HG03378 (cell line): ENCODE data around the gene NEAT1.

Experiments
- ATAC-seq: cut with Tn5 transposase; IDR thresholded peaks from one replicate; pipeline ENCODE4 v1.9.1; 2021; ENCODE audit warnings: mild to moderate bottlenecking, moderate library complexity; ENCODE audit not compliant: unreplicated experiment

The NEAT1 gene

GRCh38 chr11:65422633-65423515, at the start of gene NEAT1:
TSS of gene NEAT1 (plus strand) at chr11:65422798.
- no peak for ATAC-seq

- ATAC-seq, result no peak
Measured at GRCh38 chr11:65373839-65374580, 48.6 kb upstream of the NEAT1 start.

DNA sequence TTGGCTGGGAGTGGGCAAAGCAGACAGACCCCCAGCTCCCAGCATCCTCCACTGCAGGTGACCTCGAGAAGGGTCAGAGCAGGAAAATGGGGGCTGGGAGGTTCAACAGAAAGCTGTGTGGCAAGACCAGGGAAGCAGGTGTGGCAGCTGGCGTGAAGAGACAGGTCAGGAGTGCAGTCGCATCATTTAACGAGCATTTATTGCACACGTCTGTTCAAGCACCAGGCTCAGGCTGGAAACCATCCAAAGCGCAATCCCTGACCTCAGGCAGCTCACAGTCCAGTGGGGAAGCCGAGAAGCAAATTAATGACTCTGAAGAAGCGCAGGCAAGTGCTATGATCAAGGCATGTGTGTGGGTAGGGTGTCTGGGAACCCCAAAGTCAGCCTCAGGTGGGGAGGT, 47.6 kb upstream of the NEAT1 start:
- ATAC-seq, result no peak

- ATAC-seq, result no peak
Measured at GRCh38 chr11:65376138-65376713, 46.4 kb upstream of the NEAT1 start.

DNA sequence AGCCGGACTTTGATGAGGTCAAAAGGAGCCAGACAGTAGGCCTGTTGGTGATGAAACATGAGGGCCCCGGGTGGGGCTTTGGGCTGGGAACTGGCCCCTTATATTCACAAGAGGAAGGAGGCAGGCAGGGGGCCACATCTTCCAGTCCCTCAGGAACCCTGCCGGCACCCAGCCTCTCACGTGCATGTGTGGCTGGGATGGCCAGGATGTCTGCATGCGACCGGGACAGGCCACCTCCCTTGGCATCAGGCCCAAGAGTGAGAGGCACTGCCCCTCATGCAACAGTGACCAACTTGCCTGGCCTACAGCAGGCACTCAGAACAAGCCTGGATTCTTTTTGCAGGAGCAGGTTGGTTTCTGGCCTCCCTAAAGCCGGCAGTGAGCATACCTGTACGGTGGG, 45.6 kb upstream of the NEAT1 start:
- no peak for ATAC-seq

DNA sequence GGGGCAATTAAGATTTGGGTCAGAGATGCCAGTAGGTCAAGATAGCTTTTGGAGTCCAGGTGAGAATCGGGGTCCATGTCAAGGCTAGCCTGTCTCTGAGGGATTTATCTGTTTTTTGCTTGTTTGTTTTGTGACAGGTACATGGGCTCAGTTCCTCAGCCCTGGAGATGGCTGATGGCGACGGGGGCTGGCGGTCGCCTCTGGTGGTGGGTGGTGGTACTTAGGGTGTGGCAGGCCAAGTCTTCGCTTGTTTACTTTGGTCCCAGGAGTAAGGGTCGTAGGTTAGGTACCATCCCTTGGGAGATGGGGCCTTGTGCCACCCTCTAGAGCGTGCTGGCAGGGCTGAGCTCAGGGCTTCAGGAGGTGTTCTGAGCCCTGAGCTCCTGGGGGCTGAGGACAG, 44.8 kb upstream of the NEAT1 start:
- ATAC-seq, result no peak

GRCh38 chr11:65378208-65378927, 44.2 kb upstream of the NEAT1 start:
- no peak for ATAC-seq

DNA sequence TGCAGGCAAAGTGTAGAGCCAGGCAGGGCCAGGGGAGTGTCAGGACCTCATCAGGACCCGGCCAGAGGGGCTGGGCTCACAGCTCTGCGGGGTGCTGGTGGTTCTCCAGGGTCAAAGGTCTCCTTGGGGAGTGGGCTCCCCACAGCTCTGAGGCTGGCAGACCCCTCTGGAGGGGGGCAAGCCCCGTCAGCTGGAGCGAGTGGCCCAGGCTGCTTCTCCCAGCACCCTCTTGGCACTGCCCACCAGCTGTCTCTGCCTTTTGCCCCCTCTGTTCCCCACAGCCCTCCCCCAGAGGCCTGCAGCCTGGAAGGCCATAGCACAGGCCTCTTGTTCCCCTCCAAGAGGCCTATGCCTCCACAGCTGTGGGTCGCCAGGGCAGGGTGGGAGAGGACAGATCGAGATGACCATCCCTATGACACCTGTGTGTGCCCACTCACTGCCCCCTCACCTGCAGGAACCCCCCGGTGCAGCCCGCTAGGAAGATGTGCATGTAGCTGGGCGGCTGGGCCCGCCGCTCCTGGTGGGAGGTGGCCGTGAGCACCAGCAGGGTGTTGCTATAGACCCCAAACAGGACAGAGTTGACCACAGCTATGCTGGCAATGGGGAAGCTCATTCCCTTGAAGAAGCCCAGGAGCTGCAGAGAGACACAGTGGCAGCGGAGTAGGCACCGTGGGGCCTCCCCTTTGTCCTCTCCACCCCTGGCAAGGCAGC, 43.5 kb upstream of the NEAT1 start:
- ATAC-seq, result no peak

DNA sequence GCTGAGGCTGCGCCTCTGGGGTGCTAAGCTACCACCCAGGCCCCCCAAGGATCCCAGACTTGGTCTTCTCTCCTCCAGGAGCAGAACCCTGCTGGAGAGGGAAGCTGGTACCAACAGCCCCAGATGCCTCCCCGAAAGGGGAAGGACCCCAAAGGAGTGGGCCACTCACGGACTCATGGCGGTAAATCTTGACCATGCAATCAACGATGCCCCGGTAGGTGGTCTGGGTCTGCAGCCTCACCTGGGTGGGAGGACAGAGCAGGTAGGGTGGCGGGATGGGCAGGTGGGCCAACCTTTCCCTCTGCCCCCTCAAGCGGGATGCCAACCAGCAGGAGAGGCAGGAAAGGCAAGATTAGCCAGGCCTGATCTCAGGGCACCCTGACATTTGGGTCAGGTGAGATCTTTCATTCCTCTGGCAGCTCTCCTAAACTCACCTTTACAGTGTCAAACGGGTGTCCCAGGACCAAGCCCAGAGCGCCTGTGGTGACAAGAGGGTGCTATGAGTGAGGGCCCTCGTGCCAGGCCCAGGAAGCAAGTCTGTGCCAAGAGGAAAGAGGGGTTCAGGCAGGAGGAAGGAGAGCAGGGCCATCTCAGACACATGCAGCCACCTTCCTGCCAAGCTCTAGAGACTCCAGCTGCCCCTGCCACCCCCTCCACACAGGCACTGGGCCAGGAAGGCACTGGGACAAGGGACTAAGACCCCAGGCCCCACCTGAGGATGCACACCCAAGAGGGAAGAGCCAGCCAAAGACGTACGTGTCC, 42.7 kb upstream of the NEAT1 start:
- ATAC-seq, result no peak

- no peak for ATAC-seq
Measured at GRCh38 chr11:65380460-65381119, 42.0 kb upstream of the NEAT1 start.

GRCh38 chr11:65381716-65382032, 40.9 kb upstream of the NEAT1 start:
- no peak for ATAC-seq

DNA sequence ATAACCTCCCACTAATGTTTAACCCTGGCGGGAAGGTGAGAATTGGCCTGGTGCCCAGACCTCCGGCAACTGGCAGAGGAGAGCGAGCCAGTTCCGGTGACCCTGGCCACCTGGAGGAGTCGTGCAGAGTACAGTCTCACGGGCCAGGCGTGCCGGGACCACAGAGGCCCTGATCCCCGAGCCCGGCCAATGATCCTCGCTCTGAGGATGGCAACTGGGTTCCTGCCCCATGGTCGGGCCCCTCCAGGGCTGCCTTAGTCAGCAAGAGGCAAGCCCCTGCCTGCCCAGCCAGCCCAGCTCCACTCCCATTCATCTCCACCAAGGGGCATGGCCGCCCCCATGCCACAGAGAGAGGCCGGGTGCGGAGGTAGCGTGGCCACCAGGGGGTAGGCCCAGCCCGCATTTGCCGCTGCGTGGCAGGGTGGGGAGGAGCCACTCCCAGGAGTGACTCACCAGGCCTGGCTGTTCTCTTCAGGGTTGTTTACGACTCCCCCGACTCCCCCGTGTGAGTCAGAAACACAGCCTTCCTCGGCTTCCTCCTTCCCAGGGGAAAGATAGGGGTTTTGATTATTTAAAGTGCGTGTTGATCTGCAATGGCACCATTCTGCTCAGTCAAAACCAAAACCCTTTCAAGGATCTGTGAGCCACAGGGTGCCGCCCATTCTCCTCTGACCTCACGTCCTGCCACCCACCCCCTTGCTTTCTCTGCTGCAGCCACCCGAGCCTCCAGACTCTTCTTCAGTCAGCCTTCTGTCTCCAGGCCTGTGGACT, 40.4 kb upstream of the NEAT1 start, which contains the start of gene SLC25A45:
Gene SLC25A45, minus strand, starts transcription at position 614 of the 771 bp plus-strand sequence. CDS start 695 bp downstream, outside the sequence.
- ATAC-seq, result peak; percentile 61

DNA sequence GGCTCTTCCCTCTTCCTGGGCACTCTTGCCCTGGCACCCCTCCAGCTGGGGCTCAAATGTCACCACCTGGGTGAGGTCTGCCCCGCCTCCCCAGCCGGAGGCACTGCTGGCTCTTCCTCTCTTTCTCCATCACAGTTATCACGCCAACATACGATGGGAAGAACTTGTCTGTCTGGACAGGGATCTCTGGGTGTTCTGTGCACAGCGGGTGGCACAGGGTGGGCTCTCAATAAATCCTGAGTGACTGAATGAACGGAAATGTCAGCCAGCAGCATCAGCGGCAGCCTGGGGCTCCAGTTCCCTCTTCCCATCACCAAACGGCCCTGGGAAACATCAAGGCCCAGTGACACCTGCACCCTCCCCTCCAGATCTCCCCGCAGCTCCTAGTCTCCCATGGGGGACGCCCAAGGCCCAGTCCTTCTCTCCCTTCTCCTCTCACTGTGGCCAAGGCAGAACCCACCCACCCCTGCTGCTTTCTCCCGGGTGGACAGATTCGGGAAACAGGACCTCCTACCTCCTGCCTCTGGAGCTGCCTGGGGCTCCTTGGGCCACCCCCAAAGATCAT, 39.7 kb upstream of the NEAT1 start:
- no peak for ATAC-seq

- ATAC-seq, result no peak
Measured at GRCh38 chr11:65383778-65384177, 38.8 kb upstream of the NEAT1 start.

DNA sequence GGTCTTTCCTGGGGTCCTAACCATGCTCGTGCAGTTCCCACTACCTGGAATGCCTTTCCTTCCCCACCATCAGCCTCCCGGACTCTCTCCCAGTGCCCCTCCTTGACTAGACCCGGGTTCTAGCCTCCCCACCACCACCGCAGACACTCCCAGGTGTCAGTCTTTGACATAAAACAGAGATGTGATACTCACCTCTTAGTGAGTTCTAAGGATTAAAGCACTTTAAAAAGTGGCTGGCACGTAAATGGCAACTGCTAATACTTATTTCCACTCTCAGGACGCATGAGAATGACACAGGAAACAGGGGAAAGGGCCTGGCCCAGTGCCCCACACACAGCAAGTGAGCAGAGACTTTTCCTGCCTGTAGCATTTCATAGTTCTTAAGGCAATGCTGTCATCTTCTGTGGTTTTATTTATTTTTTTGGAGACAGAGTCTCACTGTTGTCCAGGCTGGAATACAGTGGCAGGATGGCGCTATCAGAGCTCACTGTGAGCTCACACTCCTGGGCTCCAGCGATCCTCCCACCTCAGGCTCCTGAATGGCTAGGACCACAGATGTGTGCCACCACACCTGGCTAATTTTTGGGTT, 38.2 kb upstream of the NEAT1 start:
- ATAC-seq, result no peak

- ATAC-seq, result no peak
Measured at GRCh38 chr11:65386307-65387140, 36.1 kb upstream of the NEAT1 start, which contains the start of gene FRMD8. TSS of gene FRMD8 (plus strand) at chr11:65386637. CDS start at chr11:65387037, 400 bp downstream.

GRCh38 chr11:65388731-65389130, 33.9 kb upstream of the NEAT1 start:
- ATAC-seq, result no peak
